Glutamatergic neuron (in vitro differentiated cells): ENCODE results near the gene P3H2. TPM values are rescaled to one million over a fixed set of nuclear protein-coding genes. Genes with fewer than 3 reads are reported as not detected.
"Not testable (repeated sequence)": the region's sequence is repeated elsewhere in the genome, so short reads cannot be mapped to it uniquely, and the experiment has no call there.

Source experiments
- DNase-seq: peaks from one replicate; pipeline ENCODE4 v3.0.0; 2022
- H3K27ac Mint-ChIP-seq: one replicate; pipeline ENCODE4 v1.8.0; 2020; ENCODE audit warnings: mild to moderate bottlenecking, mixed read lengths, inconsistent platforms; ENCODE audit not compliant: unreplicated experiment
- H3K27me3 Mint-ChIP-seq: one replicate; pipeline ENCODE4 v1.8.0; 2020; ENCODE audit warnings: mild to moderate bottlenecking, moderate library complexity, mixed read lengths, inconsistent platforms; ENCODE audit not compliant: unreplicated experiment
- H3K36me3 Mint-ChIP-seq: one replicate; pipeline ENCODE4 v1.8.0; 2020; ENCODE audit warnings: mild to moderate bottlenecking, mixed read lengths, inconsistent platforms; ENCODE audit not compliant: unreplicated experiment
- H3K4me1 Mint-ChIP-seq: one replicate; pipeline ENCODE4 v1.8.0; 2020; ENCODE audit warnings: mild to moderate bottlenecking, low read depth, mixed read lengths, inconsistent platforms; ENCODE audit not compliant: unreplicated experiment
- H3K4me3 Mint-ChIP-seq: one replicate; pipeline ENCODE4 v1.8.0; 2020; ENCODE audit warnings: mild to moderate bottlenecking, mixed read lengths, inconsistent platforms; ENCODE audit not compliant: unreplicated experiment
- H3K9me3 Mint-ChIP-seq: one replicate; pipeline ENCODE4 v1.8.0; 2020; ENCODE audit warnings: mild to moderate bottlenecking, moderate library complexity, mixed read lengths, inconsistent platforms; ENCODE audit not compliant: unreplicated experiment
- total RNA-seq: library from RNA; stranded (reverse); fragmentation: NEBNext Ultra II Directional; extraction: Animal tissue kit (Norgen Biotek cat#: 25700); gene quantifications from one replicate; pipeline ENCODE4 v1.2.1, GENCODE V29; 2021; ENCODE audit not compliant: unreplicated experiment
- TF ChIP-seq, protein P1 (sequence below): fragments of 200-600 bp; sonication (generic); IDR thresholded peaks from one replicate; pipeline ENCODE4 v1.5.0; 2021; ENCODE audit not compliant: partially characterized antibody, unreplicated experiment

Gene P3H2
- total RNA-seq, 1 donor from 2014 or later = 28.6 TPM

DNA sequence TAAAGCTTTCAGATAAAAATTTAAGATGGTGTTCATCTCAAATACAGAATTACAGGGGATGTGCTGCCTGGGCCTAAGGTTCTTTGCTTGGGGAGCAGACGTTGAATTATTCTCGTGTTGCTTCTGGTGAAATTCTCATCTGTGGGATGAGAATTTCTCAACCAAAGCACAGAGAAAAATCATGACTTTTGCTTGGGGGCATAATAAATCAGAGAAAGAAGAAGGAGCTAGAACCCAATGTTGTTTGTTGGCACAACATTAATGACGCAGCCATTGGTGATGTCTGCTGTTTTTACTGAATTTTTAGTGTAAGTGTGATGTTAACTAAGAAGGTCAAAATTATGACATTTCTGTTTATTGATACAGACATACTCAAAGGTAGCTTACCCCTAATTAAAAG, 35.7 kb downstream of the P3H2 start:
- TF ChIP-seq, protein P1, sequence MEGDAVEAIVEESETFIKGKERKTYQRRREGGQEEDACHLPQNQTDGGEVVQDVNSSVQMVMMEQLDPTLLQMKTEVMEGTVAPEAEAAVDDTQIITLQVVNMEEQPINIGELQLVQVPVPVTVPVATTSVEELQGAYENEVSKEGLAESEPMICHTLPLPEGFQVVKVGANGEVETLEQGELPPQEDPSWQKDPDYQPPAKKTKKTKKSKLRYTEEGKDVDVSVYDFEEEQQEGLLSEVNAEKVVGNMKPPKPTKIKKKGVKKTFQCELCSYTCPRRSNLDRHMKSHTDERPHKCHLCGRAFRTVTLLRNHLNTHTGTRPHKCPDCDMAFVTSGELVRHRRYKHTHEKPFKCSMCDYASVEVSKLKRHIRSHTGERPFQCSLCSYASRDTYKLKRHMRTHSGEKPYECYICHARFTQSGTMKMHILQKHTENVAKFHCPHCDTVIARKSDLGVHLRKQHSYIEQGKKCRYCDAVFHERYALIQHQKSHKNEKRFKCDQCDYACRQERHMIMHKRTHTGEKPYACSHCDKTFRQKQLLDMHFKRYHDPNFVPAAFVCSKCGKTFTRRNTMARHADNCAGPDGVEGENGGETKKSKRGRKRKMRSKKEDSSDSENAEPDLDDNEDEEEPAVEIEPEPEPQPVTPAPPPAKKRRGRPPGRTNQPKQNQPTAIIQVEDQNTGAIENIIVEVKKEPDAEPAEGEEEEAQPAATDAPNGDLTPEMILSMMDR = no peak

DNA sequence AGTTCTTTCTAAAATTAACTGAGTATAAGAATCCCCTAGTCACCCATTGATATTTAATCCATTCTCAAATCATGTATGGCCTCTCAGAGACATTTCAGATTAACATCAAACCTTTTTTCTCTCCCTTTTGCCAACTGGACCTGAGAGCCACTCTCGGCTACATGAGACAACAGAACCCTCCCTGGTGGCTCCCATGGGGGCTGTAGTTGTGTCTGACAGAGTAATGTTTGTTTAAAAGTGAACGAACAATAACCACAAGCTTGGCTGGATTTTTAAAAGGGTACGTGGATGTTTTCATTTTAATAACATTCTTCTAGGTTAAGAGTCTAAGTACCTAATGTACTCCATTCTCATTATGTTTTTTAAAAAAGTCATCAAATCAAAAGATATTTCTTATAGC, 37.1 kb downstream of the P3H2 start:
- H3K4me3 Mint-ChIP-seq = no peak overlapping the region
- H3K4me1 Mint-ChIP-seq = peaks cover 14% of the 10 kb centered on the region
- H3K27ac Mint-ChIP-seq = no peak overlapping the region
- no peaks in the 10 kb centered on the region for H3K36me3 Mint-ChIP-seq
- H3K9me3 Mint-ChIP-seq = no peaks in the 10 kb centered on the region
- H3K27me3 Mint-ChIP-seq = no peaks in the 10 kb centered on the region
- TF ChIP-seq, protein P1 = no peak
- peak; percentile 50 for DNase-seq

More for the DNA sequence above, 35.7 kb downstream of the P3H2 start:
- Mint-ChIP-seq H3K27ac (no peak overlapping the region), H3K4me3 (no peak overlapping the region), H3K36me3 (no peaks in the 10 kb centered on the region), H3K4me1 (peaks cover 14% of the 10 kb centered on the region), H3K27me3 (no peaks in the 10 kb centered on the region), H3K9me3 (no peaks in the 10 kb centered on the region)
- no peak for DNase-seq

DNA sequence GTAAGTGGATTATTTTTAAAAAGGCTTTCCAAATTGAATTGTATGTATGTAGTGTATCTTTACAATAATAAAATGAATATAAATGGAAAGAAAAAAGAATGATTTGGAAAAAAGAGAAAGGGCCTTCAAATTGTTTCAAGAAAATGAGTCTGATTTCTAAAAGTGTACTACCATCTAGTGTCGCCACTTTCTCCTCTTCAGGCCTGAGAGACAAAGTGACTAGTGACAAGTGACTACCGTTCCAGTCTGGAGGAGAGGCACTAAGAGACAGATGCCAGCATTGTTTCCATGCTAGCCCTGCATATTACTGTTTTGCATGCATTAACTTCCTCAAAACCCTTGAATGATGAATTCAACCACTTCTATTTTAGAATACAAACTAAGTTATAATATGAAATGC, 39.3 kb downstream of the P3H2 start:
- Mint-ChIP-seq H3K27me3 (no peaks in the 10 kb centered on the region), H3K4me3 (no peak overlapping the region), H3K36me3 (no peaks in the 10 kb centered on the region), H3K27ac (no peak overlapping the region), H3K9me3 (no peaks in the 10 kb centered on the region), H3K4me1 (peaks cover 15% of the 10 kb centered on the region)
- TF ChIP-seq, protein P1 = no peak
- DNase-seq = no peak

DNA sequence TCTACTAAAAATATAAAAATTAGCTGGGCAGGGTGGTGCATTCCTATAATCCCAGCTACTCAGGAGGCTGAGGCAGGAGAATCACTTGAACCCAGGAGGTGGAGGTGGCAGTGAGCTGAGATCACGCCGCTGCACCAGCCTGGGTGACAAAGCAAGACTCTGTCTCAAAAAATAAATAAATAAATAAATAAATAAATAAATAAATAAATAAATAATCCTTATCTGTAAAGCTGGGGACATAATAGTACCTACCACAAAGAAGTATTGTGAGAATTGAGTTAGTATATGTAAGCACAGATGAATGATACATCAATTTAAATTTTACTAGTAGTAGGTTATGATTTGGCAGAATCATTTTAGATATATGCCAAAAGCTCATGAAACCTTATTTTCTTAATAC, 41.5 kb downstream of the P3H2 start:
- H3K36me3 Mint-ChIP-seq, H3K27ac Mint-ChIP-seq, H3K9me3 Mint-ChIP-seq, DNase-seq, H3K27me3 Mint-ChIP-seq, H3K4me3 Mint-ChIP-seq: not testable (repeated sequence)
- peaks cover 11% of the 10 kb centered on the region for H3K4me1 Mint-ChIP-seq

DNA sequence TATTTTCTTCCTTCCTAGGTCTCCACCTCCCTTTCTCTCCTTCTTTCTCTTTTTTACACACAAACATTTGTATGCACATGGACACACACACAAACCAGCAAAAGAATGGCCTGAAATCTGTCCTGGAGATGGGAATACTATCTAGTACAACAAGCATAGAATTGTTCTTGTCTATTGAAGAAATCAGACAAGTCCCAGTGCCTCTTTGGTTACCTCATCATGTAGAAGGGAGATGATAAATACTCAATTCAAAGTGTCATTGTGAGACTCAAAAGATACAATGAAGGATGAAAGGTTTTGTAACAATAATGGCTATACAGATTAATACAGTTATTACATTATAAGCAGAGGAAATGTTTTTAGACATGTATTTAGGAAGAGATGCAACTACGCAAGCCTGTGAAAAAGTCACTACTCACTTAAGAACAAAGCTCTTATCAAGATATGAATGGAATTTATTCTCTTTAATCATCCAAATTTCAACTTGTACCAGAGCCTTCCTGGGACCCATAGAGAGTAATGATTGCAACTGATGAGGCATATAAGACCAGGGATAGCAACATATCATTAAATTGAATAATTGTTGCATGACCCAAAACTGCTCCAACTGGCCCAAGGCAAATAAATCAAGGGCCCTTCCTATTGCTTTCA, 43.2 kb downstream of the P3H2 start:
- H3K9me3 Mint-ChIP-seq = no peaks in the 10 kb centered on the region
- no peak for DNase-seq
- no peaks in the 10 kb centered on the region for H3K27me3 Mint-ChIP-seq
- TF ChIP-seq, protein P1 = no peak
- no peak overlapping the region for H3K4me3 Mint-ChIP-seq
- H3K36me3 Mint-ChIP-seq = no peaks in the 10 kb centered on the region
- H3K27ac Mint-ChIP-seq = no peak overlapping the region
- H3K4me1 Mint-ChIP-seq = peaks cover 6% of the 10 kb centered on the region
